Muscle layer of duodenum (tissue), 2 donors: ENCODE measurements around the gene NFIC.
"Not testable (repeated sequence)": the region's sequence is repeated elsewhere in the genome, so short reads cannot be mapped to it uniquely, and the experiment has no call there.

Experiments
- H3K27ac ChIP-seq: one replicate; pipeline ENCODE4 v1.7.0; 2013; ENCODE audit warnings: mild to moderate bottlenecking, low read length
- H3K27me3 ChIP-seq: one replicate; pipeline ENCODE4 v1.7.0; 2013; ENCODE audit warnings: low read depth, mild to moderate bottlenecking, control low read depth, low read length
- H3K36me3 ChIP-seq, 2 donors: one replicate each; pipeline ENCODE4 v1.7.0; 2013; ENCODE audit warnings: low read length in 2 of 2, control low read depth in 1 of 2, mild to moderate bottlenecking in 1 of 2; ENCODE audit not compliant: insufficient read depth in 2 of 2, control insufficient read depth in 1 of 2
- H3K4me1 ChIP-seq, 2 donors: one replicate each; pipeline ENCODE4 v1.7.0; 2013; ENCODE audit warnings: low read length in 2 of 2, mild to moderate bottlenecking in 2 of 2, control low read depth in 1 of 2, moderate library complexity in 1 of 2; ENCODE audit not compliant: insufficient read depth in 2 of 2, control insufficient read depth in 1 of 2
- H3K4me3 ChIP-seq, 2 donors: one replicate each; pipeline ENCODE4 v1.7.0; 2013; ENCODE audit warnings: low read length in 2 of 2, low read depth in 1 of 2, mild to moderate bottlenecking in 1 of 2
- H3K9me3 ChIP-seq, 2 donors: one replicate each; pipeline ENCODE4 v1.7.0; 2013; ENCODE audit warnings: low read length in 2 of 2, control low read depth in 1 of 2, mild to moderate bottlenecking in 1 of 2; ENCODE audit not compliant: control insufficient read depth in 1 of 2
- donor health status: healthy.

NFIC gene

GRCh38 chr19:3420909-3421619, 54.7 kb downstream of the NFIC start:
- Histone ChIP-seq H3K36me3 (peaks cover 4 to 6% of the 10 kb centered on the region in 2 donors), H3K27ac (no peak overlapping the region), H3K4me1 (peaks cover 0 to 12% of the 10 kb centered on the region in 2 donors), H3K4me3 (no peak overlapping the region), H3K27me3 (no peaks in the 10 kb centered on the region), H3K9me3 (no peaks in the 10 kb centered on the region)

GRCh38 chr19:3421656-3422055, 55.3 kb downstream of the NFIC start:
- H3K27ac ChIP-seq, H3K9me3 ChIP-seq, H3K27me3 ChIP-seq, H3K36me3 ChIP-seq, H3K4me3 ChIP-seq: not testable (repeated sequence)
- peaks cover 0 to 15% of the 10 kb centered on the region in 2 donors for H3K4me1 ChIP-seq

GRCh38 chr19:3423183-3423829, 56.9 kb downstream of the NFIC start:
- peaks cover 6 to 15% of the 10 kb centered on the region in 2 donors for H3K36me3 ChIP-seq
- H3K4me3 ChIP-seq = no peak overlapping the region
- H3K9me3 ChIP-seq = no peaks in the 10 kb centered on the region
- H3K27me3 ChIP-seq = no peaks in the 10 kb centered on the region
- H3K4me1 ChIP-seq = peaks cover 0 to 17% of the 10 kb centered on the region in 2 donors
- H3K27ac ChIP-seq = no peak overlapping the region

GRCh38 chr19:3426433-3426832, 60.0 kb downstream of the NFIC start:
- H3K27me3 ChIP-seq = no peaks in the 10 kb centered on the region
- H3K36me3 ChIP-seq = peaks cover 6 to 16% of the 10 kb centered on the region in 2 donors
- H3K27ac ChIP-seq = no peak overlapping the region
- peaks cover 0 to 34% of the 10 kb centered on the region in 2 donors for H3K4me1 ChIP-seq
- no peaks in the 10 kb centered on the region for H3K9me3 ChIP-seq
- H3K4me3 ChIP-seq = no peak overlapping the region

GRCh38 chr19:3430366-3430680, 63.9 kb downstream of the NFIC start:
- Histone ChIP-seq H3K4me1 (peaks cover 7 to 36% of the 10 kb centered on the region in 2 donors), H3K36me3 (peaks cover 10 to 30% of the 10 kb centered on the region in 2 donors)
- H3K4me3 ChIP-seq, H3K27ac ChIP-seq, H3K9me3 ChIP-seq, H3K27me3 ChIP-seq: not testable (repeated sequence)

GRCh38 chr19:3431760-3432397, 65.5 kb downstream of the NFIC start:
- no peak overlapping the region for H3K27ac ChIP-seq
- peaks cover 9 to 37% of the 10 kb centered on the region in 2 donors for H3K4me1 ChIP-seq
- H3K9me3 ChIP-seq = no peaks in the 10 kb centered on the region
- no peak overlapping the region for H3K4me3 ChIP-seq
- H3K36me3 ChIP-seq = peaks cover 10 to 28% of the 10 kb centered on the region in 2 donors
- H3K27me3 ChIP-seq = no peaks in the 10 kb centered on the region

GRCh38 chr19:3433313-3433712, 66.9 kb downstream of the NFIC start:
- peaks cover 9 to 35% of the 10 kb centered on the region in 2 donors for H3K4me1 ChIP-seq
- peaks cover 10 to 35% of the 10 kb centered on the region in 2 donors for H3K36me3 ChIP-seq
- no peaks in the 10 kb centered on the region for H3K27me3 ChIP-seq

GRCh38 chr19:3433805-3434540, 67.6 kb downstream of the NFIC start:
- H3K27me3 ChIP-seq = no peaks in the 10 kb centered on the region
- H3K4me3 ChIP-seq = peak overlapping the region in 1 of 2 donors; percentile 51
- peak overlapping the region; percentile 85 for H3K27ac ChIP-seq
- peaks cover 9 to 32% of the 10 kb centered on the region in 2 donors for H3K4me1 ChIP-seq
- H3K36me3 ChIP-seq = peaks cover 14 to 40% of the 10 kb centered on the region in 2 donors
- H3K9me3 ChIP-seq = no peaks in the 10 kb centered on the region

More at GRCh38 chr19:3433313-3433712, 66.9 kb downstream of the NFIC start:
- Histone ChIP-seq H3K9me3 (no peaks in the 10 kb centered on the region), H3K4me3 (no peak overlapping the region), H3K27ac (peak overlapping the region; percentile 85)

- Histone ChIP-seq H3K27me3 (no peaks in the 10 kb centered on the region), H3K27ac (peak overlapping the region; percentile 85), H3K36me3 (peaks cover 15 to 40% of the 10 kb centered on the region in 2 donors), H3K9me3 (no peaks in the 10 kb centered on the region), H3K4me3 (peak overlapping the region; percentile 51 to 70), H3K4me1 (peaks cover 9 to 26% of the 10 kb centered on the region in 2 donors)
Measured at GRCh38 chr19:3434630-3435553, 68.5 kb downstream of the NFIC start.

- H3K36me3 ChIP-seq = peaks cover 15 to 51% of the 10 kb centered on the region in 2 donors
- no peak overlapping the region for H3K4me3 ChIP-seq
- no peaks in the 10 kb centered on the region for H3K9me3 ChIP-seq
- peaks cover 4 to 38% of the 10 kb centered on the region in 2 donors for H3K4me1 ChIP-seq
- no peaks in the 10 kb centered on the region for H3K27me3 ChIP-seq
- H3K27ac ChIP-seq = no peak overlapping the region
Measured at GRCh38 chr19:3440082-3440481, 73.7 kb downstream of the NFIC start.
